ENCODE results near the gene CACNA1B.

GRCh38 chr9:138122201-138122600 lies 244.6 kb downstream of the CACNA1B start:
- TF ChIP-seq CTCF (conservative IDR thresholded peaks at IDR 0.05; ENCODE audit: low read depth, low read length) (no peak), EZH2 (IDR thresholded peaks at IDR 0.05; ENCODE audit: borderline replicate concordance, low read depth, low read length, poor library complexity, severe bottlenecking) (no peak)
